ENCODE data around the gene TSC2.
"Not testable (repeated sequence)": the region's sequence is repeated elsewhere in the genome, so short reads cannot be mapped to it uniquely, and the experiment has no call there.

The TSC2 gene

GRCh38 chr16:2108446-2109270 lies 60.9 kb downstream of the TSC2 start:
- not testable (repeated sequence) for H3K4me3 ChIP-seq (ENCODE audit: low read length); DNase-seq (ENCODE audit: low read depth)

- DNase-seq (ENCODE audit: low read depth); H3K4me3 ChIP-seq (ENCODE audit: low read length): not testable (repeated sequence)
These were observed 61.4 kb downstream of the TSC2 start for GRCh38 chr16:2109271-2109580.

DNA sequence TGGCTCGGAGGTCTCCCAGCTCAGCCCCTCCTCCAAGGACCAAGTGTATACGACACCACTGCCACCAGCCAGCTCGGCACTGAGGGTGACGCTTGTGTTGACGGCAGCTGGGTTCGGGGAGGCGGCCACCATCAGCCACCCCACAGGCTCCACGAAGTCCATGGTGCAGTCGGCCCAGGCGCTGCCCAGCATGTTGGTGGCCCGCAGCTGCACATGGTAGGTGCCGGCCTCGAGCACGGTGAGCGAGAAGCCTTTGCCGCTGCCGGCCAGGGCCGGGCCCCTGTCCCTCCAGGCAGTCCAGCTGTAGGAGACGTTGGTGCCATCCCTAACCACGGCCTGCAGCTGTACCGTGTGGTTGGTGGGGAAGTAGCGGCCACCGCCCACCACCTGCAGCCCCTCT lies 62.1 kb downstream of the TSC2 start:
- not testable (repeated sequence) for DNase-seq (ENCODE audit: low read depth); H3K4me3 ChIP-seq (ENCODE audit: low read length)

- H3K4me3 ChIP-seq (ENCODE audit: low read length); DNase-seq (ENCODE audit: low read depth): not testable (repeated sequence)
These were observed 62.7 kb downstream of the TSC2 start for GRCh38 chr16:2110332-2111008.

GRCh38 chr16:2111009-2111353 lies 63.2 kb downstream of the TSC2 start:
- DNase-seq (ENCODE audit: low read depth); H3K4me3 ChIP-seq (ENCODE audit: low read length): not testable (repeated sequence)

DNA sequence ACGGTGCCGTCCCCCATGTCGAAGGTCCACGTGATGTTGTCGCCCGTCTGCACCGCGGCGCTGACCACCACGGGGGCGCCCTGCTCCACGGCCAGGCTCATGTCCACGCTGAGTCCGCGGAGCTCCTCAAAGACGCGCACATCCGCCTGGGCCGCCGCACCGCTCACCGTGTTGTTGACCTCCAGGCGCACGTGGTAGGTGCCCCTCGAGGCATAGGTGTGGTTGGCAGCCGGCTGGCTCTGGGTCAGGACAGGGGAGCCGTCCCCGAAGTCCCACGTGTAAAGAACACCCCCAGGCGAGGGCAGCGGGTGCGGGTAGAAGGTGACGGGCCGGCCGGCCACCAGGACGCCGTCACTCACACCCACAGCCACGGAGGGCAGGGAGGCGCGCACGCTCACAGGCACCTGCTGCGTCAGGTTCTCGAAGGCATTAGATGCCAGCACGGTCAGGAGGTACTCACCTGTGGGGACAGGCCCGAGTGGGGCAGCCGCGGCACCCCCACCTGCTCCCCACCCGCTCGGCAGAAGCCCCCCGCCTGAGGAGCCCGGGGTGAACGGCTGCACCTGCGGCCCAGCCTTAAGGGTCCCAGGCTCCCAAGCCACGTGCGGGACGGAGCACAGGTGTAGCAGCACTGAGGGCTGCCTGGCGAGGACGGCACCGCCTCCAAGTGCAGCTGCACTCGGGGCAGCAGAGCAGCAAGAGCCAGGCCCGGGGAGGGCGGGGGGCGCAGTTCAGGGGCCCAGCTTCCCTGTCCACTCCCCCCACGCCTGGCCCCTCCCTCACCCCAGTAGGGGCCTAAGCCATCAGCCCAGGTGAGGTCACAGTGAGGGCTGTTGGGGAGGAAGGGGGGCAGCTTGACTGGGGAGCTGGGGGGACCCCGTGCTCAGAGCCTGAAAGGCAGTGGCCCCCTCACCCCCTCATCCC lies 63.9 kb downstream of the TSC2 start:
- not testable (repeated sequence) for H3K4me3 ChIP-seq (ENCODE audit: low read length); DNase-seq (ENCODE audit: low read depth)

DNA sequence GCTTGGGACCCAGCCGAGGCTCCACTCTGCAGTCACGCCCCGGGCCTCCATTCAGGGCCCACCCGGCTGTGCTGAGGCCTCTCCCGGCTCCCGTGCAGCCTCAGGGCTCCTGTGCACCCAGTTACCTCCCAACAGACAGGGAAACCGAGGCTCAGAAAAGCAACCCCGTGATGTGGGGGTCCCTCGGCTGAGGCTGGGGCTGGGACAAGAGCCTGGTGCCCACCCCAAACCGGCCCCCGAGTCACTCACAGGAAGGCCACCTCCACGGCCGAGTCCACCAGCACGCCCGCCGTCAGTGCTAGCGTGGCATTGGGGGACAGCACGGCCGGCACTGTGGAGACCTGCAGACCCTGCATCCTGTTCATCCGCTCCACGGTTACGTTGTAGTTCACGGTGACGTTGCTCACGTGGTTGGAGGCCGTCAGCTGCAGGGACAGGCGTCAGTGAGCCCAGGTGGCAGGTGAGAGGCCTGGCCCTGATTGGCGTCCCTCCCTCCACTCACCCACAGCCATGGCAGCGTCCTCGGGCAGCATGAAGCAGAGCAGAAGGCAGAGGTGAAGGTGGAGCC lies 64.8 kb downstream of the TSC2 start:
- not testable (repeated sequence) for DNase-seq (ENCODE audit: low read depth); H3K4me3 ChIP-seq (ENCODE audit: low read length)

DNA sequence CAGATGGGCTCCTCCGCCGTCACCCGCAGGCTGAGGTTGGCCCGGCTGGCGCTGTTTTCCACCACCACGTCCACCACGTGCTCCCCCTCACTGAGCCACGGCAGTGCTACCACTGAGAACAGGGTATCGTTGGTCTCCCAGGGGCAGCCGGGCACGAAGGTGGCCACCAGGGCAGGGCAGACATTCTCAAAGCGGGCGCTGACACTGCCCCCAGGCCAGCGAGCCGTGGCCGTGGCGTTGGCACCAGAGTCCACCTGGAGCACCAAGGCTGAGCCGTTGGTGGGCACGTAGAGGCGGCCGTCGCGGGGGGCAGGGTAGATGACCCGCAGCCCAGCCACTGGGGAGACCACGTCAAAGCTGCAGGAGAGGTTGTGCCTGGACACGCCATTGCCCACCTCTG lies 66.4 kb downstream of the TSC2 start:
- not testable (repeated sequence) for H3K4me3 ChIP-seq (ENCODE audit: low read length); DNase-seq (ENCODE audit: low read depth)

DNA sequence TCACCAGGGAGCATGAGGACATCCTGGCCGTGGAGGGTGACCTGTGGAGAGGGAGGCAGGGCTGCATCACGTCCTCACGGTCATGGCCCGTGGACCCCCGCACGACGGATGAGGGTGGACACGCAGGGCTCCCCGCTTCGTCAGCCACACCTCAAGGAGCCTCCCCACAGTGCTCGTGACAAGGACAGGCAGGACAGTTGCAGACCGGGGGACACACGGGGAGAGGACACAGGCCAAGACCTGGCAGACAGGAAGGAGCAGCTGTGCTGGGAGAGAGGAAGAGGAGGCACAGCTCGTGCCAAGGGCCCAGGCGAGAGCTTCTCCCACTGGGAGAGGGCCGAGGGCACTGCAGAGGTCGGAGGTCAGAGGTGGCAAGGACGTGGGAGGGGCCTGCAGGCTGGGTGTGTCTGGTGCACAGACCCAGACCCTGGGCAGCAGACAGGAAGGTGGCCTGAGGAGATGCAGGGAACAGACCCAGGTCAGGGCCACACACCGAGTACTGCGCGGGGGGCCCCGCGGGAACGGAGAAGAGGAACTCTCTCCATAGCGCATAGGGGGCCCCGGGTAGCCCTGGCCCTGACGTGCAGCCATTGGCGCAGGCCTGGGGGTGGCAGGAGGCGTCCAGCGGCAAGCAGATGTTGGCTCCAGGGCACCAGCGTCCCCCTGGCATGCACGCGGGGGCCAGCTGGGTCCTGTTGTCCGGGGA lies 67.3 kb downstream of the TSC2 start:
- DNase-seq (ENCODE audit: low read depth); H3K4me3 ChIP-seq (ENCODE audit: low read length): not testable (repeated sequence)

DNA sequence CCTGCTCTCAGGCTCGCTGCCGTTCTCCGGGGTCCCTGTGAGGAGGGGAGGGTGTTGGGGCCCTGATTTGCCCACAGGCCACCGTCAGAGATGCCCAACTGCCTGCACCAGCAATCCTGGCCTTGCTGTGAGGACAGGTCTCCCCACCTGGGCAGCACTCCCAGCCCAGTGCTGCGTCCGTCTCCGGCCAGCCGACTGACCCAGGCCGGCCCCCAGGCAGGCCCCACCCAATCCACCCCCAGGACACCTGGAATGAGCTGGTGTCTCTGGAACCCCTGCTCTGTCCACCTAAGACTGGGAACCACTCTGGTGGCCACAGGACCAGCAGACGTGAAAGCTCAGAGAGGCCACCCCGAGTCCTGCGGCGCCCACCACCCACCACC lies 67.8 kb downstream of the TSC2 start:
- no peak overlapping the region for H3K4me3 ChIP-seq (ENCODE audit: low read length)
- DNase-seq (ENCODE audit: low read depth): no peak
- TF ChIP-seq, protein P1, sequence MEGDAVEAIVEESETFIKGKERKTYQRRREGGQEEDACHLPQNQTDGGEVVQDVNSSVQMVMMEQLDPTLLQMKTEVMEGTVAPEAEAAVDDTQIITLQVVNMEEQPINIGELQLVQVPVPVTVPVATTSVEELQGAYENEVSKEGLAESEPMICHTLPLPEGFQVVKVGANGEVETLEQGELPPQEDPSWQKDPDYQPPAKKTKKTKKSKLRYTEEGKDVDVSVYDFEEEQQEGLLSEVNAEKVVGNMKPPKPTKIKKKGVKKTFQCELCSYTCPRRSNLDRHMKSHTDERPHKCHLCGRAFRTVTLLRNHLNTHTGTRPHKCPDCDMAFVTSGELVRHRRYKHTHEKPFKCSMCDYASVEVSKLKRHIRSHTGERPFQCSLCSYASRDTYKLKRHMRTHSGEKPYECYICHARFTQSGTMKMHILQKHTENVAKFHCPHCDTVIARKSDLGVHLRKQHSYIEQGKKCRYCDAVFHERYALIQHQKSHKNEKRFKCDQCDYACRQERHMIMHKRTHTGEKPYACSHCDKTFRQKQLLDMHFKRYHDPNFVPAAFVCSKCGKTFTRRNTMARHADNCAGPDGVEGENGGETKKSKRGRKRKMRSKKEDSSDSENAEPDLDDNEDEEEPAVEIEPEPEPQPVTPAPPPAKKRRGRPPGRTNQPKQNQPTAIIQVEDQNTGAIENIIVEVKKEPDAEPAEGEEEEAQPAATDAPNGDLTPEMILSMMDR (conservative IDR thresholded peaks at IDR 0.05; ENCODE audit: low read length): no peak

GRCh38 chr16:2116428-2116827 lies 68.6 kb downstream of the TSC2 start:
- not testable (repeated sequence) for DNase-seq (ENCODE audit: low read depth); H3K4me3 ChIP-seq (ENCODE audit: low read length)

DNA sequence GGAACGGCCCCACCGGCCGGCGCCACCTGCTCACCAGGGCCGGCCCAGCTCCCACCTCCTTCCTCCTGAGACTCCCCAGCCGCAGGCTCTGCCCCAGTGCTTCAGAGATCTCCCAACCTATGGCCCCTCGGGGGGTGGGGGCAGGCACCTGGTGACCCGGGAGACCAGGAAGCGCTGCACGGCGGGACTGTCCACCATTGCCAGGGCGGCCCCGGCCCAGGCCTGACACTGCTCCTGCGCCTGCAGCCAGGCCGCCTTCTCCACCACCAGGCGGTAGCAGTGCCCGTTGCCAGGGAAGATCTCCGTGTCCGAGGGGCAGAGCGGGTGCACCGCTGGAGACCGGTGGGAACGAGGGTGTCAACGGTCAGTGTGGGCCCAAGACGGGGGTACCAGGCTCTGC lies 69.6 kb downstream of the TSC2 start:
- H3K4me3 ChIP-seq (ENCODE audit: low read length); DNase-seq (ENCODE audit: low read depth): not testable (repeated sequence)

DNA sequence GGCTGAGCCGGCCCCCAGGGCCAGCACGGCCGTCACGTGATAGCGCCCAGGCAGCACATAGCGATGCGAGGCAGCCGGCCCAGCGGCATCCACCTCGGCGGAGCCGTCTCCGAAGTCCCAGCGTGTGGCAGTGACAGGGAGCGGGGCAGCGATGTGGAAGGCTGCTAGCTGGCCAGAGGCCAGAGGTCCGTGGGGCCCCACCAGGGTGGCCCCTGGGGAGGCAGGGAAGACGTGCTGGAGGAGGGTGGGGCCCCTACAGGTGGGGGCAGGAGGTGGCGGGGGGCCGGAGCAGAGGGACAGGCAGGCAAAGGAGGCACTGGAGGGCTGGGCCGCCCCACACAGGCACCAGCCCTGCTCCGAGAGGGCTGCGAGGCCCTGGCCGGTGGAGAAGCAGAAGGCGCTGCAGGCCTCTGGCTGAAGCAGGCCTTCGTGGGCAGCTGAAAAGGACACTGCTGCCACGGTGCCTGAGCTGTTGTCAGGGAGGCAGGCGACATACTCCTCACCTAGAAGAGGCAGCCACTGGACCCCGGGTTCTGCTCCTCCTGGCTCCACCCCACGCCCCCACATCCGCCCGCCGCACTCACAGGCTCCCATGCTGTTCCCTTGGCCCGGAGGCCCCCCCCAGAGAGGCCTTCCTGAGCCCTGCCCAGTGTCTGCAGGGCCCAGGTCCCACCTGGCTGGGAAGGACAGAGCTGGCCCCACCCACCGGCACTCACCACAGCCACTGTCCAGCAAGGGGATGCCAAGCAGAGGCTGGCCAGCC lies 70.4 kb downstream of the TSC2 start:
- H3K4me3 ChIP-seq (ENCODE audit: low read length); DNase-seq (ENCODE audit: low read depth): not testable (repeated sequence)

Measured in AG10803 (cell line).